ENCODE measurements around the gene RPS21.

GRCh38 chr20:62390317-62391164, 3.6 kb downstream of the RPS21 start:
- no peak for TF ChIP-seq POLR2A (IDR thresholded peaks at IDR 0.05; ENCODE audit: low read length)
- TF ChIP-seq GATA1 (IDR thresholded peaks at IDR 0.05; ENCODE audit: low read depth, low read length): no peak
